GM18519 (cell line): Measurements from ENCODE around the gene PIK3CG.
"Not testable (repeated sequence)": the region's sequence is repeated elsewhere in the genome, so short reads cannot be mapped to it uniquely, and the experiment has no call there.

Experiments used
- ATAC-seq: cut with Tn5 transposase; IDR thresholded peaks from one replicate; pipeline ENCODE4 v1.9.1; 2021; ENCODE audit warnings: mild to moderate bottlenecking, moderate library complexity; ENCODE audit not compliant: unreplicated experiment, low FRiP score

PIK3CG gene

GRCh38 chr7:106927536-106927935 lies 62.5 kb downstream of the PIK3CG start:
- ATAC-seq: no peak

GRCh38 chr7:106929616-106930015 lies 64.5 kb downstream of the PIK3CG start:
- not testable (repeated sequence) for ATAC-seq

- no peak for ATAC-seq
Observed at GRCh38 chr7:106936236-106936635, 71.2 kb downstream of the PIK3CG start.

GRCh38 chr7:106938122-106938521 lies 73.0 kb downstream of the PIK3CG start:
- ATAC-seq: not testable (repeated sequence)

GRCh38 chr7:106938803-106939202 lies 73.7 kb downstream of the PIK3CG start:
- no peak for ATAC-seq

GRCh38 chr7:106944035-106944665 lies 79.1 kb downstream of the PIK3CG start:
- no peak for ATAC-seq

GRCh38 chr7:106947244-106947728 lies 82.2 kb downstream of the PIK3CG start:
- no peak for ATAC-seq

- no peak for ATAC-seq
Observed at GRCh38 chr7:106952001-106952657, 87.0 kb downstream of the PIK3CG start.

GRCh38 chr7:106952658-106953231 lies 87.7 kb downstream of the PIK3CG start:
- no peak for ATAC-seq

- ATAC-seq: no peak
Observed at GRCh38 chr7:106954840-106955239, 89.8 kb downstream of the PIK3CG start.

- ATAC-seq: not testable (repeated sequence)
Observed at GRCh38 chr7:106955857-106956256, 90.8 kb downstream of the PIK3CG start.
